Brain microvascular endothelial cell (primary cell): ENCODE measurements around the gene RERE.
A peak's percentile ranks its signal among the peaks of the same experiment; 100 is the strongest.
"Not testable (repeated sequence)": the region's sequence is repeated elsewhere in the genome, so short reads cannot be mapped to it uniquely, and the experiment has no call there.

Source experiments
- DNase-seq: peaks from one replicate; pipeline ENCODE4 v3.0.0-alpha.2; 2020
- H3K27ac ChIP-seq: fragments of 250-450 bp; sonication (Bioruptor Pico); 2 replicates; pipeline ENCODE4 v1.5.1; 2020; ENCODE audit warnings: mild to moderate bottlenecking, moderate library complexity
- H3K27me3 ChIP-seq: fragments of 250-450 bp; sonication (Bioruptor Pico); replicated peaks from 2 replicates; pipeline ENCODE4 v1.5.1; 2020; ENCODE audit warnings: mild to moderate bottlenecking
- H3K36me3 ChIP-seq: fragments of 250-450 bp; sonication (Bioruptor Pico); replicated peaks from 2 replicates; pipeline ENCODE4 v1.5.1; 2020; ENCODE audit warnings: mild to moderate bottlenecking
- H3K4me3 ChIP-seq: 2 replicates; pipeline ENCODE4 v1.5.1; 2011; ENCODE audit warnings: low read depth, mild to moderate bottlenecking, control low read depth, low read length, moderate library complexity
- in situ Hi-C: cut with HindIII; loops from 2 replicates; pipeline ENCODE4 v1.10.0; 2017; ENCODE audit warnings: low sequenced_read_pairs, low pct_ligation_motif_present
- TF ChIP-seq, protein P1 (sequence below): IDR thresholded peaks from 2 replicates; pipeline ENCODE4 v1.5.1; 2011; ENCODE audit warnings: low read depth, mild to moderate bottlenecking, moderate library complexity, low read length, control low read depth, inconsistent platforms; ENCODE audit errors: missing control alignments

The RERE gene

DNA sequence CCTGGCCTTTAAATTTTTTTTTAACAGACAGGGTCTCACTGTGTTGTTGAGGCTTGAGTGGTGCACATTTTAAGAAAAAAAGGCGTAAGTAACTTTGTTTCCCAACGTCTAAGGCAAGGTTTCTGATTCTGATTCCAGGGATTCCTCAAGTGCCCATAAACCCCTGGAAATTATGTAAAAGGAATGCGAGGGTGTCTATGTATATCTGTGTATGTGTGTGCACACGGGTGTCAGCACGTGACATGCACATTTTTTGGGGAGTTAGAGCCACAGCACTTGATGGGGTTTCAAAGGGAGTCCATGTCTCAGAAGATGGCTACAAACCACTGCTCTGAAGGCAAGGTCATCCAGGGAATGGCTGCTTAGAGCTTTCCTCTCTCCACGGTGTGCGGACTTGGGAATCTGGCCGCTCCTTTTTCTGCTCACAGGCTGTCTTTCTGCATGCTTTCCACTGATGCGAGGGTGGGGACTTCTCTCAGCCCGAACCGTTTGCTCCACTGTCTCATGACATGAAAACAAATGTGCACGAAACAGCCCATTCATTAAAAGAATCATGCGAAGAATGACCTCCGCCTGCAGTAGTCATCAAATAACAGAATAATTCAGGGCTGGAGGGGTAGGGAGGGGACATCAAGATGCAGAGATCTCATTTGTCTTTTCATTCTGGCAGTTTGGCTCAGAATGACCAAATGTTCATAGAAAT, 18.7 kb upstream of the RERE start:
- H3K4me3 ChIP-seq: no peak overlapping the region
- TF ChIP-seq, protein P1, sequence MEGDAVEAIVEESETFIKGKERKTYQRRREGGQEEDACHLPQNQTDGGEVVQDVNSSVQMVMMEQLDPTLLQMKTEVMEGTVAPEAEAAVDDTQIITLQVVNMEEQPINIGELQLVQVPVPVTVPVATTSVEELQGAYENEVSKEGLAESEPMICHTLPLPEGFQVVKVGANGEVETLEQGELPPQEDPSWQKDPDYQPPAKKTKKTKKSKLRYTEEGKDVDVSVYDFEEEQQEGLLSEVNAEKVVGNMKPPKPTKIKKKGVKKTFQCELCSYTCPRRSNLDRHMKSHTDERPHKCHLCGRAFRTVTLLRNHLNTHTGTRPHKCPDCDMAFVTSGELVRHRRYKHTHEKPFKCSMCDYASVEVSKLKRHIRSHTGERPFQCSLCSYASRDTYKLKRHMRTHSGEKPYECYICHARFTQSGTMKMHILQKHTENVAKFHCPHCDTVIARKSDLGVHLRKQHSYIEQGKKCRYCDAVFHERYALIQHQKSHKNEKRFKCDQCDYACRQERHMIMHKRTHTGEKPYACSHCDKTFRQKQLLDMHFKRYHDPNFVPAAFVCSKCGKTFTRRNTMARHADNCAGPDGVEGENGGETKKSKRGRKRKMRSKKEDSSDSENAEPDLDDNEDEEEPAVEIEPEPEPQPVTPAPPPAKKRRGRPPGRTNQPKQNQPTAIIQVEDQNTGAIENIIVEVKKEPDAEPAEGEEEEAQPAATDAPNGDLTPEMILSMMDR: no peak
- no peaks in the 10 kb centered on the region for H3K27me3 ChIP-seq
- no peak overlapping the region for H3K27ac ChIP-seq
- H3K36me3 ChIP-seq: no peaks in the 10 kb centered on the region
- DNase-seq: no peak
- in situ Hi-C loops: no loop called here

DNA sequence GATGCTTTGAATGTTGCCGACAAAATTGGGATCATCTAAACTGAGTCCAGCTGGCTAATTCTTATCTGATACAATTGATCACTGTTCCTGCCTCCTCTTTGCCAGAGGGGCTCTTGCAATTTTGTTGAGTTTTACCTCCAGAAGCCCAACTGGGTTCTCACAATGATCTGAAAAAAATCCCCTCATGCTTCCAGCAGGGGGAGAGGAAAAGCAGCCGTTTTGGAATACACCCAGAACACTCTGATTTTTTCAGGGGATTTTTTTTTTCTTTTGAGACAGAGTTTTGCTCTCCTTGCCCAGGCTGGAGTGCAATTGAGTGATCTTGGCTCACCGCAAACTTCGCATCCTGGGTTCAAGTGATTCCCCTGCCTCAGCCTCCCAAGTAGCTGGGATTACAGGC, 13.9 kb upstream of the RERE start:
- in situ Hi-C loops: no loop called here
- TF ChIP-seq, protein P1: peak; percentile 70

DNA sequence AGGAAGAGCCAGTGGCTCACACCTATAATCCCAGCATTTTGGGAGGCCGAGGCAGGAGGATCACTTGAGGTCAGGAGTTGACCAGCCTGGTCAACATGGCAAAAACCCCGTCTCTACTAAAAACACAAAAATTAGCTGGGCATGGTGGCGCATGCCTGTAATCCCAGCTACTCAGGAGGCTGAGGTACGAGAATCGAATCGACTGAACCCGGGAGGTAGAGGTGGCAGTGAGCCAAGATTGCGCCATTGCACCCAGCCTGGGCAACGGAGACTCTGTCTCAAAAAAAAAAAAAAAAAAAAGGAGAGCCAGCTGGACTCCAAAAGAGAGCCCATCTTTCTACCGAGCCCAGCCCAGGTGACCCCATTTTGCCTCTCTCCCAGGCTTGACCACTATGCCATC, 13.3 kb upstream of the RERE start:
- H3K27me3 ChIP-seq, H3K27ac ChIP-seq, in situ Hi-C loops, H3K36me3 ChIP-seq, H3K4me3 ChIP-seq, DNase-seq: not testable (repeated sequence)

More for the DNA sequence above, 13.9 kb upstream of the RERE start:
- Histone ChIP-seq H3K27ac (no peak overlapping the region), H3K4me3 (no peak overlapping the region), H3K36me3 (no peaks in the 10 kb centered on the region), H3K27me3 (no peaks in the 10 kb centered on the region)
- no peak for DNase-seq

DNA sequence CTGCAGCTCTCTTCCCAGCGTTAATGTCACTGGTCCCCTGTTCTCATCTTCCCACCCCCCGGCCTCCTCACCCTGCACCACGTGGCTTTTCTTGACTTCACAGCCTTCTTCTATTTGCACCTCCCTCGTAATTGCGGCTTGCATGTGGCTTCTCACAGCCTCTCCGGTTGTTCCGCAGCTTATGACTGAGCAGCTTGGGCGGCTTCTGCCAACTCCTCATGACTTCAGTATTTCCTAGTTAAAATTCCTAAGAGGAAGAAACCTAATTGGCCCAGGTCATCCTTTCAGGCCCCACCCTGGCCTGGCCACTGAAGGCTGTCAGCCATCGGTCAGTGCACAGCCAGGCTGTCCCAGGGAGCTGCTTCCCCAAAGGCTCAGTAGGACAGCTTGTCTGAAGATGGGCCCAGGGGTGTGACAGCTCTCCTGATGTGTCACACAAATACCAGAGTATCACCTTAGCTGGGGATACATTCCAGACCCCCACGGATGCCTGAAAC, 8.6 kb upstream of the RERE start:
- no peaks in the 10 kb centered on the region for H3K36me3 ChIP-seq
- DNase-seq: peak; percentile 85
- in situ Hi-C loops: no loop called here
- H3K4me3 ChIP-seq: no peak overlapping the region
- H3K27me3 ChIP-seq: no peaks in the 10 kb centered on the region
- TF ChIP-seq, protein P1: no peak
- H3K27ac ChIP-seq: peak overlapping the region; percentile 42

DNA sequence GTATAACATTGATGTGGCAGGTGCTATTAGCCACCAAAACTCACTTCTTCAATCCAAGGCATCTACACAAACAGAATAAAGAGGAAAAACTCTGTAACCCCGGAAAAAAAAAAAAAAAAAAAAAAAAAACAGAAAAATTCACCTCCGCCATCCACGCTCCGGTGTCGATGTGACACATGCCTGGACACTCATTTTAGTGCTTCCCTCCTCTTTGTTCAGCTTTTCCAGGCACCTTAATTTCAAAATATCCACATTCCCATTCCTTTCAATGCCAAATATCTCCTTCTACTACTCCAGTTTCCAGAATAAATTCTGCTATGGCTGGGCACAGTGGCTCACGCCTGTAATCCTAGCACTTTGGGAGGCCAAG, 5.8 kb upstream of the RERE start:
- in situ Hi-C loops: no loop called here
- Histone ChIP-seq H3K27me3 (no peaks in the 10 kb centered on the region), H3K36me3 (no peaks in the 10 kb centered on the region), H3K27ac (no peak overlapping the region), H3K4me3 (no peak overlapping the region)
- no peak for DNase-seq
- TF ChIP-seq, protein P1: no peak

DNA sequence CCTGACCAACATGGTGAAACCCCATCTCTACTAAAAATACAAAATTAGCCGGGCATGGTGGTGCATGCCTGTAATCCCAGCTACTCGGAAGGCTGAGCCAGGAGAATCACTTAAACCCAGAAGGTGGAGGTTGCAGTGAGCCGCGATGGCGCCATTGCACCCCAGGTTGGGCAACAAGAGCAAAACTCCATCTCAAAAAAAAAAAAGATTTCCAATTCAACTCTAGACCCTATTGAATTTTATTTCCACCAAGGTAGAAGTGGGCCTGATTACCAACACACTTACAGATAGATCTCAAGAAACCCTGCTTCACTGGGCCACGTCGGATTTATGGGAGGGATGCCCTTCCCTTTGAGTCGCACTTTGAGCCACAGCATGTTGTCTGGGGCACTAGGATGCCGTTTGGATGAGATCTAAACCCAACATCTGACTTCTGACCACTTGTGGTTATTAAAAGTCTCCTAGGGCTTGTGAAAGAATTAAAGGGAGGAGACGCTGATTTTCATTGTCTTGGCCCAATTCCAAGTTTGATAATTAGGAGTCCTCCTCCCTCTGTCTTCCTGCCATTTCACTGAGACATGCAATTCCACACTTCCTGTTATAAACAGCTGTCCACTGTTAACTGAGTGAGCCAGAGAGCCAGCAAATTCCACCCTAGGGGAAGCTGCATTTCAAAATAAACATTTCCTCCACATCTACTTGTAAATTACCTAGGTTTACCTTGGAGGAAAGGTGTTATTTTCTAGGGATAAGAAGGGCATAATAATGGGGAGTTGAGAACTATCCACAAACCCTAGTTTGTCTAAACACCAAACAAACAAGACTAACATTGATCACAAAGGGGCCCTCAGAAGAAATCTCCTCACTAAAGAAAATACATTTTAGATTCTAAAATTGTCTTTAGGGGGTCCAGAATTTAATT, 5.2 kb upstream of the RERE start:
- Histone ChIP-seq H3K27ac (peak overlapping the region; percentile 17), H3K4me3 (no peak overlapping the region), H3K36me3 (no peaks in the 10 kb centered on the region), H3K27me3 (no peaks in the 10 kb centered on the region)
- TF ChIP-seq, protein P1: no peak
- peak; percentile 73 for DNase-seq
- in situ Hi-C loops: no loop called here
